HG02678 (cell line): ENCODE measurements around the gene ARHGAP15.

Experiments
- ATAC-seq: cut with Tn5 transposase; IDR thresholded peaks from one replicate; pipeline ENCODE4 v1.9.1; 2021; ENCODE audit warnings: mild to moderate bottlenecking, moderate library complexity; ENCODE audit not compliant: unreplicated experiment

ARHGAP15 gene

GRCh38 chr2:143674051-143674450 lies 544.8 kb downstream of the ARHGAP15 start:
- no peak for ATAC-seq

DNA sequence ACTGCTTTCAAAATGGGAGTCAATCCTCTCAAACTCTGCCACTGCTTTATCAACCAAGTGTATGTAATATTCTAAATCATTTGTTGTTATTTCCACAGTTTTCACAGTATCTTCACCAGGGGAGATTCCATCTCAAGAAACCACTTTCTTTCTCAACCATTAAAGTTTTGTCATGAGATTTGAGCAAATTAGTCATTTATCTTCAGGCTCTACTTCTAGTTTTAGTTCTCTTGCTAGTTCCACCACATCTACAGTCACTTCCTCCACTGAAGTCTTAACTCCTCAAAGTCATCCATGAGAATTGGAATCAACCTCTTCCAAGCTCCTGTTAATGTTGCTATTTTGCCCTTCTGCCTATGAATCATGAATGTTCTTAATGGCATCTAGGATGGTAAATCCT lies 545.8 kb downstream of the ARHGAP15 start:
- no peak for ATAC-seq

DNA sequence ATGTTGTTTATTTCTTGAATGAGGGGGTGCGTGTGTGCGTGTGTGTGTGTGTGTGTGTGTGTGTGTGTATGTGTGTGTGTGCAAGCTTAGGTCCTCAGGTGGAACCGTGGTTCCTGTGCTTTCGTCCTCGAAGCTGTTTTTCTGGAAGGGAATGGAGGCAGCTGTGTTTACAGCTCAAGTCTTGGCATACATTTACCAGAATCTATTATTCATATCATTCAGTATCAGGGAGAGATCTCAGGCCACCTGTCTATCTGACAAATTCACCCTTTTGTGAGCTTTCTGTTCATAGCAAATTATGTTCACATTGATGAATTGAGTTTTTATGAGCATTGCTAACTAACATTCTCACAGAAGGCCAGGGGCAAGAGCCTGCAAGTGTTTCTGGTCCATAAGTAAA lies 550.4 kb downstream of the ARHGAP15 start:
- no peak for ATAC-seq

GRCh38 chr2:143680885-143681405 lies 551.7 kb downstream of the ARHGAP15 start:
- no peak for ATAC-seq

DNA sequence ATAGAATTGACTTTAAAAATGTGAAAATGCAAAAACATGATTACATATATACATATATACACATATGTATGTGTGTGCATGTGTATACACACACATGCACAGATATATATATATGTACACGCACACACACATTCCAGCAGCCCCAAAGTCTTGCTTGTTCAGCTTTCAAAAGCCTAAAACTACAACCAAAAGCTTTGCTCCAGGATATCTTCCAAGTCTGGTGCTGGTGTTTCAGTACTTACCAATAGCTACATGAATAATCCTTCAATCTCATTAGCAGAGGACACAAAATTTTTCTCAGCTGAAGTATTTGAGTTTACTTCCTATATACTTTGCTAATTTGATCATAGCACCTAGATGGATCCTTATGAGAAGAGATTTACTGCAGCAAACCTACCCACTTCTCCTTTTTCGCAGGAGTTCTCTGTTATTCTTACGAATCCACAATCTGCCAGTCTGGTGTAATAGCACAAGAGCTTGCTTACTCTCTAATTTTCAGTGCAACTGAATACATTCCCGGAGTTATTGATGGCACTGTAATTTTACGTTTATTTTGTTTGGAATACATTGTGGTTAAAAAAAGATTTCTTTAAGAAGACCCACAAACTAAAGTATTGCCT lies 553.3 kb downstream of the ARHGAP15 start:
- ATAC-seq: no peak

DNA sequence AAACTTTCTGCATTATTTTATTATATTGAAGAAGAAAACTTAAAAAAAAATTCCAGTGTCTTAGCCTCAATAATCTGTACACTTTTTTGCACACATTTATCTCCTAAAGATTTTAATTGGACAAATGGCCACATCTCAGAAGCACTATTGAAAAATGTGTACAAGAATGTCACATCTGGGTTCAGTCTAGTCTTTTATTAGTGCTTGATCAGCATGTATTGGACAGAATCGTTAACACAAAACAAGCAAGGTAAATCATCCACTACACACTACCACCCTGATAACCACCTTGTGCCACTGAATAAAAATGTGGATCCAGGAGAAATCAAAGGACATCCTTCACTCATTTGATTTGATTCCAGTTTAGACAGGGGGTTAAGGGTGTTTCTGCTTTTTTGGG lies 554.8 kb downstream of the ARHGAP15 start:
- no peak for ATAC-seq

- no peak for ATAC-seq
These were observed 555.5 kb downstream of the ARHGAP15 start for GRCh38 chr2:143684551-143685320.

GRCh38 chr2:143685421-143686078 lies 556.3 kb downstream of the ARHGAP15 start:
- no peak for ATAC-seq

DNA sequence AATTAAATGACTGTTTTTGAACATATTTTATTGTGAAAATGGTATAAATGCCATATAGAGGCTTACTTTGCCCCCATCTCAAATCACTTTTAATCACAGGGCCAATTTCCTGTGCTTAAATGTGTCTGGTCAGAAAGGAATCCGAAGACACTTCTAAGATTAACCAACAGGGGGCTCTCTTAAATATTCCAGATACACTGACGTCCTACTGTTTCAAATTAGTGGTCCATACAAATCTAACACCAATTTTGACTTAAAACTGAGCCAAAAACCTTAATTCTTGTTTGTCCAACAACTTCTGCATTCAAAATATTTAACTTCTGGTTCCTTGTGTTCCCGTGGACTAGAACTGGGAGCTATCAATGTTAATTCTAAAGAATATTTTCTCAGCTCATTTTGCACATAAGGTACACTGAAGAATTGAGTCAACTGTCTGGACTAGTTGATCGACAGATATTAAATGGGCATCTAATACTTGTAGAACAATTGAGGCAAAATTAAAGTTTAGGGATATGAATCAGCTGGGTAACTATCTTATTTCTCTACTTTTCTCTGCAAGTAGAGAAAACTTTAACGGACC lies 557.5 kb downstream of the ARHGAP15 start:
- ATAC-seq: peak; percentile 55

DNA sequence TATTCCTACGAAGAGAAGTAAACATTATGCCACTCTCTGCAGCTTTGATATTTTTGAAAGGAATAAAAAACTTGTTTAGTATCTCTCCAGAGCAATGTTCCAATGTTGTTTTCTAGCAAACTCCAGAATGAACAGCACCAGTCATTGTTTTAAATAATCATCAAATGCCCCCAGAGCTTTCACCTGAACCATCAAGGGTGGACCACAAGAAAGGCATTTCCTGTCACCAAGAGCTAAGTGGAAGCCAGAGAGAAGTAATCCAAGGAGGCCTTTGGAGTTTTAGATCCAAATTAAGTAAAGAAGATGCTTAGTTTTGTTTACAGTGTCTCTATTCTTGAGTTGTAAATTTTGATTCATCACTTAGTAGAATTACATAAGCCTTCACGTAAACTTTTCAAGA lies 559.0 kb downstream of the ARHGAP15 start:
- no peak for ATAC-seq

- no peak for ATAC-seq
These were observed 559.6 kb downstream of the ARHGAP15 start for GRCh38 chr2:143688815-143689214.

DNA sequence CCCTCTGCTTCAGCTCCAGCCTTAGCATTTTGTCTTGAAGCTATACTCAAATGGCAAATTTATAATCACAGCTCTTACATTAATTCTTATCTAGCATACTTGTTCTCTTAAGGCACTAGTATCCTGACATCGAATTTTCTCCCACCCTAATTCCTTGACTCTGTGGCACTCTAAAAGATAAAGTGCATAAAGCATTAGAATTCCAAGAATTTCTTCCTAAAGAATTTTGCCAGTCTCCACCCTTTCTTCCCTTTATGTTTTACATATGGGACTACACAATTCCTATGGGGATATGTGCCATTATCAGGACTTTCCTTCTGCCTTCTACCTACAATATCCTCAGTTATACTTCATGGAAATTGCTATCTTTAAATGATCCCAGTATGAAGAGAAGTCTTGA lies 560.3 kb downstream of the ARHGAP15 start:
- no peak for ATAC-seq

GRCh38 chr2:143690235-143690634 lies 561.0 kb downstream of the ARHGAP15 start:
- no peak for ATAC-seq

- no peak for ATAC-seq
These were observed 561.9 kb downstream of the ARHGAP15 start for GRCh38 chr2:143691121-143691520.

- no peak for ATAC-seq
These were observed 562.9 kb downstream of the ARHGAP15 start for GRCh38 chr2:143692162-143692561.

DNA sequence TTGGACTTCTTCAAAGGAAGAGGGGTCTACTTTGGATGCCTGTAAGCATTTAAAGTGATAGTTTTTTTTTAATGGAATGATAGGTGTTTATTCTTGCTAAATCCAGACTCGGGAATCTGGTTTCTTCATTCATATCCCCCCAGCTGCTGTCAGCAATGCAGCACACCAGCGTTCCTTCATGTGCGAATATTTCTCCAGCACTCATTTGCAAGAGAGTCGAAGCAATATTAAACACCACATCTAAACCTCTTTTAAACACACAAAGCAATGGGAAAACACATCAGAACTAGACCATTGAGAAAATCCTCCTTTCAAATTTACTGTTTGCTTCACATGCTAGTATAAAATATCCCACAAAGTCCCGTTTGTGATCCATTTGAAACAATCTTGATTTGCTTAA lies 563.7 kb downstream of the ARHGAP15 start:
- ATAC-seq: no peak

DNA sequence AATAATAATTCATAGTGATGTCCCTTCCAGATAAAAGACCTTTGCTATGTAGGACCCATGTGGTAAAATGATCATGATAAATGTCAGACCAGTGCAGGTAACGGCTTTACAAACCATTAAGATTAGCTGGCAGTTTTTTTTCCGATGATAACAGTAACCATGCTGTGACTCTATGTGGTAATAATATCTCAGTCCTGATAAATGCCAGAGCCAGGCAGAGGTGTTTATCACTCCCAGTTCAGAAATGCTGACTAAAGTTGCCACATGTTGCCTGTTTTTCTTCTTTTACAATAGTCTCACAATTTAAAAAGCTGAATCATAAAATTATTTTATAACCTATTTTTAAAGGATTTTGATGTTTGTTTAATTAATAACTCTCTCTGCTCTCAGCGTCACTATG lies 565.1 kb downstream of the ARHGAP15 start:
- ATAC-seq: no peak

DNA sequence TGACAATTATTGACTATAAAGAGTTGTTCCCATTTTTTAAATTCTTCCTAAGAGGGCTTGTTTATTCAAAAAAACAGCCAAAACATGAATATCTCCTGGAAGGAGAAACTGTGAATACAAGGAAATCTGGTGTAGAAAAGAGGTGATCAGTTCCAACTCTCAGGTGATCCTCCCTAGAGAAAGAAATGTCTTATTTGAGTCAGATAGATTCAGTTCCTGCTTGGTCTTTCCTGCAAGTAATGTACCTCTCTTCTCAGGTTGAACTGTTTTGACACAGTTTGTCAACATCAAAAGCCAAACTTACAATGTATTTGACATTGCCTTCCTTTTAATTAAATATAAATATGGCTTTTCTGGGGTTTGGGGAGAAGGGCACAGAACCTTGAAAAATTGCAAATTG lies 567.4 kb downstream of the ARHGAP15 start:
- no peak for ATAC-seq

GRCh38 chr2:143697744-143698143 lies 568.5 kb downstream of the ARHGAP15 start:
- no peak for ATAC-seq

DNA sequence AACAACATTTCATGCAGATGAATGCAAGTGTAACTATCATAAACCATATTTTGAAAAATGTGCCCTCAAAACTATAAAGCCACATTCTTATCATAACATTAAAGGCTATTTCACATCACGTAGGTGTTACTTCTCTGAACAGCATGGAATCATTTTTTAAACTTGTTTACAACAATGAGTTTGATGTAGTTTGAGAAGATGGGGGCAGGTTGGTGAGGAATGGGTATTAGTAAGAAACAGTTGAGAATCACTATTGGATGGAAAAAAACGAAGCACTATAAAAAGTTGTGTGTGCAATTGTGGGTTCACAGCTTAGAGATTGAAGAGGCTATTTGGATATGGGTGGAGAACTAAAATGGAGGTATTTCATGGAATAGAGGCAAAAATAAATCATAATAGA lies 569.1 kb downstream of the ARHGAP15 start:
- ATAC-seq: no peak

DNA sequence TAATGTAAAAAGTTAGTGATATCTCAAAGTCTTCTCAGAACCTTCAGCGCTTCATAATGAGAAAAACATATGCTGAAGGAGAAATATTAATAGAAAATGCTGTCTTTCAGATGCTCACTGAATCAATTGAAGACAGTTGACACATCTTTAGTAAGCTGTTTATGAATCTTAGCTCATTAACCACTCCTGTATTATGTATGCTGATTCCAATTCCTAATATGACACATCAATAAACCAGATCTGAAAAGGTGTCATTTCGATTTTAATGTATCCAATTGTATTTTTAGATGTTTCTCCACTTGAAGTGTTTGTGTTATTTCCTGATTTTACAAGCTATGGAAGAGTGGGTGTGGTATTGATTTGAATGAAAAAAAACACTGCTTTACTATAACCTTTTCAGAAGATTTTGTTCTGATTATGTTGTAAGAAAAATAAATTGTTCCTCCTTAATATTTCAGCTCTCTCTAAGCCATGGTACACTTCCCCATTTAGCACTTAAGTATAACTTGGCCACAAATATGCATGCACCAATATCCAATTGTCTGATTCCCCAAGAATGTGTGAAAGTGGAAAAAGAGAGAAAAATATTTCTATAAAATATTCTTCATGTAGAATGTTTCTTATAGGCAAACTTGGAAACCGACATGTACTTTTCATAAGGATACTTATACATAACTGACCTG lies 569.8 kb downstream of the ARHGAP15 start:
- ATAC-seq: no peak
